NCI-H1092 (cell line): ENCODE data around the gene CCDC178.
"Not testable (repeated sequence)": the region's sequence is repeated elsewhere in the genome, so short reads cannot be mapped to it uniquely, and the experiment has no call there.

Experiments used
- DNase-seq: peaks from one replicate; lab custom pipeline; 2025; lab: John Stamatoyannopoulos, UW

Gene CCDC178

DNA sequence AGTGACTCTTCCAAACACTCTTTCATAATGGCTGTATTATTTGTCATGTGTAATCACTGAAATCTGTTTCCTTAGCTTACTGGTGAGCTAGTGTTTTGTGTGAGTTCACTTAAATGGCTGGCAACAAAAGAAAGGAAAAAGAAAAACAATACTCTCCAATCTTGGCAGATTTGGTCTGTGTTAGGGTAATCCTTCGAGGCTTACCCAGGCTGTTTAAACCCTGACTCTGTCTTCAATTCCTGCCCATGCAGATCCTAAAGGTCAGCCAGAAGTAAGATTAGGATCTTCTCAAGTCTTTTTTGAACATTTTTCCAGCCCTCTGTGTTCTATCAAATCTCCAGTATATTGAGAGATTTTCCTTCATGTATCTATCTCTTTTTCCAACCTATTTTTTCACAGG, 85.3 kb downstream of the CCDC178 start:
- DNase-seq = no peak

DNA sequence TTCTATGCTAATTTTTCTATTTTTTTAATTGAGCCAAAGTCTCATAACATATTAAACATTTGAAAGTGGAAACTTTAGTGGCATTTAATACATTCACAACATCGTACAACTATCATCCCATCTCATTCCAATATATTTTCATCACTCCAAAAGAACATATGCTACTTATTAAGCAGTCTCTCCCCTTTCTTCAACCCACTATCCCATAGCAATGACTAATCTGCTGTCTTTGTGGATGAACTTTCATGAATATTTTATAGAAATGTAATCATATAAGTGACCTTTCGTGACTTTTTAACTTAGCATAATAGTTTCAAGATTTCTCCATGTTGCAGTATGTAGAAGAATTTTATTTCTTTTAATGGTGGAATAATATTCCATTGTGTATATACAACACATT, 90.3 kb downstream of the CCDC178 start:
- DNase-seq = no peak

DNA sequence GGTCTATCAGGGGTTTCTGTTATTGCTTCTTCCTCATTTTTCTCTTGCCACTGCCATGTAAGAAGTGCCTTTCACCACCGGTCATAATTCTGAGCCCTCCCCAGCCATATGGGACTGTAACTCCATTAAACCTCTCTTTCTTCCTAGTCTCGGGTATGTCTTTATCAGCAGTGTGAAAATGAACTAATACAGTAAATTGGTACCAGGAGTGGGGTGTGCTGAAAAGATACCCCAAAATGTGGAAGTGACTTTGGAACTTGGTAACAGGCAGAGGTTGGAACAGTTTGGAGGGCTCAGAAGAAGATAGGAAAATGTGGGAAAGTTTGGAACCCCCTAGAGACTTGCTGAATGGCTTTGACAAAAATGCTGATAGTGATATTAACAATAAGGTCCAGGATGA, 100.8 kb downstream of the CCDC178 start:
- DNase-seq = not testable (repeated sequence)

DNA sequence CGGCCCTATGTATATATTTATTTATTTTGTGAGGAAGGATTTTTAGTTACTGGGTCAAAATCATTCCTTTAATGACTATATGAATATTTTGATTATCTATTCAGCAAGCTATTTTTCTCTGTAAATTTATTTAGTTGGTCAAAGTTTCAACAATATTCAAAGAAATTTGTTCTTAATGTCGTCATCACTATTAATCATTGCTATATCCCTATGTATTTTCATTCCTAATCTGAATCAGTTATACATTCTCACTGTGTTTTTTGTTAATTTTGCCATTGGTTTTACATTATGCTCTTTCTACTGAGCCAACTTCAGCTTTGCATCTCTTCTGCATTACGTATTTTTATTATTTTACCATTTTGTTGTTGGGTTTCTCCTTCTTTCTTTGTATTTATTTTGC, 105.7 kb downstream of the CCDC178 start:
- no peak for DNase-seq

DNA sequence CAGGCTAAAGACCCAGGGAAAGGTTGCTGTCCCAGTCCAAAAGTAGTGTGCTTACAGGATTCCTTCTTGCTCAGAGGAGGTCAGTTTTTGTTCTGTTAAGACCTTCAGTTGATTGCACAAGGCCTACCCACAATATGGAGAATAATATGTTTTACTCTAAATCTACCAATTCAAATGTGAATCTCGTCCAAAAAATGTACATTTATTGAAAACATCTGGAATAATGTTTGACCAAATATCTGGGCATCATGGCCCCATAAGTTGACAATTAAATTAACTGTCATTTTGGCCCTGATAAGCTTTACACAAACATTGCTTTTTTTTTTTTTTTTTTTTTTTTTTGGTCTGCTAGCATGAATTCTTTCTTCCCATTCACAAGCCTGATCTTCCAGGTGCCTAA, 109.8 kb downstream of the CCDC178 start:
- DNase-seq = no peak

DNA sequence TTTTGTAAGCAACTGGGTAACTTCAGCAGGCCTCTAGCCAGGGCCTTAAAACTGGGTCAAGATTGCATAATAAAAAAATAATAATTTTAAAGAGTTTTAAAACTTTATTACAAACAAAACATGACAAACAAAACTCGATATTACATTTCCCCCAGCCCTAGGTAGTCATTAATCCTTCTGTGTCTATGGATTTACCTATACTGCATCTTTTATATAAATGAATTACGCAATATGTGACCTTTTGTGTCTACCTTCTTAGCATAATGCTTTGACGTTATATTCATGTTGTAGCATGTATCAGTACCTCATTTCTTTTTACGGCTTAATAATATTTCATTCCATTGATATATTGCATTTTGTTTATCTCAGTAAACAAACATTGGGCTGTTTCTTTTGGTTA, 113.5 kb downstream of the CCDC178 start:
- no peak for DNase-seq

DNA sequence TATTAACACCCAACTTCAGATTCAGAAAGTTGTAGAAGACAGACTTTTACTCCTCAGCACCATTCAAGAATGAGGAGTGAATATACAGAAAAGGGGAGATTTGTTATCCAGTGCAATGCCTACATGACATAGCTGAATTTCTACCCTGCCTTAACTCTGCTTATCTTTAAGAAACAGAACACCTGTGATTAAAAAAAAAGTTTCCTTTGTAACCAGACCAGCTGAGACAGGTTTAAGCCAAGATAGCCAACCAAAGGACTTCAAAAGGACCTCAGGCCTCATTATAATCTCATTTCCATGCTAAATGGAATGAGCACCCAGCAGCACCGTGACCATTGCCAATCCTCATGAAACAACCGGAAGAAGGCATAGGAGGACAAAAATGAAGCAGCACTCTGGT, 122.9 kb downstream of the CCDC178 start:
- DNase-seq = no peak

DNA sequence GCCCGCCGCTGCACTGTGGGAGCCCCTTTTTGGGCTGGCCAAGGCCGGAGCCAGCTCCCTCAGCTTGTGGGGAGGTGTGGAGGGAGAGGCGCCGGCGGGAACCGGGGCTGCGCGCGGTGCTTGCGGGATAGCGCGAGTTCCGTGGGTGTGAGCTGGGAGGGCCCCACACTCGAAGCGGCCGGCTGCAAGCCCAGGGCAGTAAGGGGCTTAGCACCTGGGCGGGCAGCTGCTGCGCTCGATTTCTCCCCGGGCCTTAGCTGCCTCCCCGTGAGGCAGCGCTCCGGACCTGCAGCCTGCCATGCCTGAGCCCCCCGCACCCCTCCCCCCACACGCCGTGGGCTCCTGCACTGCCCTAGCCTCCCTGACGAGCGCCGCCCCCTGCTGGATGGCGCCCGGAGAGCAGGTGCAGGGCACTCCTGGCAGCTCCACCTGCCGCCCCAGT, 124.4 kb downstream of the CCDC178 start:
- DNase-seq = no peak

DNA sequence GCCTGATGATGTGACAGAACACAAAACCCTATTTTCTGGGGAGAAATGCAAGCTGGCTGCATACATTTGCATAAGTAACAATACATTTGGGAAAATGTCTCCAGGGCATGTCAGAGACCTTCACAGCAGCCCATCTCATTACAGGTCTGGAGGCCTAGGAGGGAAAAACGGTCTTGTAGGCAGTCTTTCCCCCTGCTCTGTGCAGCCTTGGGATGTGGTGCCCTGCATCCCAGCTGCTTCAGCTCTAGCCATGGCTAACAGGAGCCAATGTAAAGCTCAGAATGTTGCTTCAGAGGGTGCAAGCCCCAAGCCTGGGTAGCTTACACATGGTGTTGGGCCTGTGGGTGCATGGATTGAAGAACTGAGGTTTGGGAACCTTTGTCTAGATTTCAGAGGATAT, 133.0 kb downstream of the CCDC178 start:
- no peak for DNase-seq

DNA sequence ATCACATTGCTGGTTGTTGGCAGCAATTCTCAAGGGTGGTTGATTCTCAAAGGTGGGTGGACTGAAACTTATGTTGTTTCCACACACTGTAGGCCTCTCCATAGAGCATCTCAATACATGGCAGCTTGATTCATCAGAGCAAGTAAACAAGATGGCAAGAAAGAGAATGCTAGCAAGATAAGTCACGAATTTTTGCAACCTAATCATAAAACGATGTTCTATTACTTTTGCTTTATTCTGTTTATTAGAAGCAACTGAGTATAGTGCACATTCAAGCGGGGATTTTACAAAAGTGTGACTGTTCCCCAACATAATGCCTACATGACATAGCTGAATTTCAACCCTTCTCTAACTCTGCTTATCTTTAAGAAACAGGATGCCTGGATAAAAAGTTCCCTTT, 136.2 kb downstream of the CCDC178 start:
- no peak for DNase-seq

DNA sequence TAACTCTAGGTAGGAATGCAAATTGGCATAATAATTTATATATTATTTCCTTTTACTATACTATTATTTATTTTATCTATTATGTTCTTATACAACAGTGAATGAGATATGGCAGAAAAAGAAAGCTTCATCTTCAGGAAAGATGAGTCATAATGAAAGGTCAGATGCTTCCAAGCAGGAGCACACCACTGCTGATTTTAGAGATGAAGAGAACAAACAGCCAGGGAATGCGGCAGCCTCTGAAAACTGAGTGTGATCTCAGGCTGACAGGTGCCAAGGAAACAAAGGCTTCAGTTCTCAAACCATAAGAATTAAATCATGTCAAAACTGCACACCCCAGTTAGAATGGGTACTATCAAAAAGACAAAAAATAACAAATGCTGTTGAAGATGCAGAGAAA, 149.0 kb downstream of the CCDC178 start:
- DNase-seq = no peak

DNA sequence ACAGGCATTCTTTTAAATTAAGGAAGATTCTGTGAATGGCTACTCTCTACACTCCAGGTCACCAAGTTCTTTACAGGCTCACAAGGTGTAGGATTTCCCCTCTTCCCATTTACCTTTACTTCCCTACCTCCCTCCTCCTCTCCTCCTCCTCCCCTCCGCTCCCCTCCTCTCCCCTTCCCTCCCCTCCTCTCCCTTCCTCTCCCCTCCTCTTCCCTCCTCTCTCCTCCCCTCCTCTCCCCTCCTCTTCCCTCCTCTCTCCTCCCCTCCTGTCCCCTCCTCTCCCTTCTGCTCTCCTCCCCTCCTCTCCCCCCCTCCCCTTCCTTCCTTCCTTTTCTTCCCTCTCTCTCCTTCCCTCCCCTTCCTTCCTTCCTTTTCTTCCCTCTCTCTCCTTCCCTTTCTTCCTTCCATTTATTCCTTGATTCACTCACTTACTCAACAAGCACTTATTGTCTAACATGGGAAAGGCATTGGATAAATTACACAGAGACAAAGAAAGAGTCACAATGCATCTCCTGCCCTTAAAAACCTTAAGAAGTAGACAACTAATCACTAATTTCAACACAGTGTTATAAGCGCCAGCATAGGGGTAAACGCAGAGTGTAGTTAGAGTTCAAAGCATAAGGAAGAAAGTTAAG, 152.3 kb downstream of the CCDC178 start:
- no peak for DNase-seq

DNA sequence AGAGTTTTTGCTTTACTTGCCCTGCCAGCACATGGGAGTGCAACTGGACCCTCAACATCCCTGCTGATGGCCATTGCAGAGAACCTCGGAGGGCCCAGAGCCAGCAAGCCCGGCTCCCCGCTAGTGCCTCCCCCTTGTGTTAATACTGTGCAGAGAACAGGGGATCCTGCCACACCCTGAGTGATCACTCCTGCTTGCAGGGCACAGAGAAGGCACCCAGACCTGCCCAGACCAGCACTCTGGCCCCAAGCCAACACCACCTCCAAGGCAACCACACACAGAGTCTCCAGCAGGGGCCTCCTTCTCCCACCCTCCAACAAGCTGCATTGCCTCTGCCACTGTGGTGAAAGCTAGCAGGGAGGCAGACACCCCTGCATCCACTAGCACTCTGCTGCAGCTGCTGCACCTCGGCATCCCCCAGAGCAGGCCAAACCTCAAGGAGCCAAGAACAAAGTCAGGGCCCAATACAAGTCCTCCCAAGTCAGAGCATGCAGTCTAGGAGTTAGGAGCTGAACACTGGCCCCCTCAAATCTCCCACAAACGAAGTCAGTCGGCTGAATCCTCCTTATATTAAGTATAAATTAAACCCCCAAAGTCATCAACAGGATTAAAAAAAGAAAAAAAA, 157.7 kb downstream of the CCDC178 start:
- no peak for DNase-seq

DNA sequence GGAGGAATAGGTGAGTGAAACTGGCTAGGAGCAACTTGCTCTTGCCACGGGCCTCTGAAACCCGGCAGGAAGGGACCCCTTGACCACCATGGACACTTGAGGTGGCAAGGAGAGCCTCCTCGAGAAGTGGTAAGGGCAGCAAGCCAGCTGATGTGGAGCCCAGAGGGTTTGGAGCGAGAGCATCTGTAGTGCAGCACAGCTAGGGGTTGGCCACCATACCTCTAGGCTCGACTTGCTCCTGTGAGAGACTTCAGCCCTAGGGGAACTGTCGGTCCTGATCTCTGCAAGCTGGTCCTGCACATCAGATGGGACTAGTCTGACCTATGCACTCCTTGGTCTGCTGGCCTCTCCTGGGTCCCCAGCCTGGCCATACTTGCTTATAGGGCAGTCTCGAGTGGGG, 158.4 kb downstream of the CCDC178 start:
- no peak for DNase-seq

DNA sequence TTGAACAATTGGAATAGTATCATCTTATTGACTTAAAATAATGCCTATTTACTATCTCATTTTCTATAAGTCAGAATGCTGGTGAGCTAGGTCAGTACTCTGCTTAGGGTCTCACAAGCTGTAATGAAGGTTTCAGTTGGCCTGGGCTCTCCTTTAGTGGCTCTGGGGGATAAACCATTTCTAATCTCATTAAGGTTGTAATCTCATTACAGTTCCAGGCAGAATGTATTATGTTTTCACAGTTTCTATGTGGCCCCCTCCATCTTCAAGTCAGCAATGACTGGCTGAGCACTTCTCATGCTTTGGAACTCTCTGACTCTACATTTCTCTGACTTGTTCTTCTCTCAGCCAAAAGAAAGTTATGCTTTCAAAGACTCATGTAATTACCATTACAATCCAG, 163.1 kb downstream of the CCDC178 start:
- no peak for DNase-seq

DNA sequence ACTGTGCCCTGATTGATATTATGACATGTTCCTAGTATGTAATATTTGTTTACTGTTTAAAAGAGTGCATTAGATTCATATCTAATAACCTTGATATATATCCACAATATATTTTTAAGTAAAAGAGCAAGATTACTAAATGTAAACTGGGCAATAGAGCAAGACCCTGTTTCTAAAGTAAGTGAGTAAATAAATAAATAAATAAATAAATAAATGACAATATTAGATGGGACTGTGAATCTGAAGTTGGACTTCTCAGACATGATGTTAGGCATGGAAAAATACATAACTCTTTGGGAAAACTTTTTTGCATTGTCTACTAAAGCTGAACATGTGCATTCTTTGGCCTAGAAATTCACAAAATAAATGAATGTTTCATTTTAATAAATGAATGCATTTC, 164.7 kb downstream of the CCDC178 start:
- DNase-seq = no peak

DNA sequence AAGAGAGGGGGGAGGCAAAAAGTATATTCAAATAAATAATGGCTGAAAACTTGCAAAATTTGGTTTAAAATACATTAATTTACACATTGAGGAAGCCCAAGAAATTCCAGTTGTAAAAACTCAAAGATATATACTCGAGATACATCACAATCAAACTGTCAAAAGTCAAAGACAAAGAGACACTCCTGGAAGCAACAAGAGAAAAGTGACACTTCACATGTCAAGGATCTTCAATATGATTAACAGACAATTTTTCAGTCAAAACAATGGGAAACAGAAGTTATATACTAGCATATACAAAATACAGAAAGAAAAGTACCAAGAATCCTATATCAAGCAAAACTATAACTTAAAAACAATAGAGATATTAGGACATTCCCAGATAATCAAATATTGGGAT, 170.2 kb downstream of the CCDC178 start:
- no peak for DNase-seq

DNA sequence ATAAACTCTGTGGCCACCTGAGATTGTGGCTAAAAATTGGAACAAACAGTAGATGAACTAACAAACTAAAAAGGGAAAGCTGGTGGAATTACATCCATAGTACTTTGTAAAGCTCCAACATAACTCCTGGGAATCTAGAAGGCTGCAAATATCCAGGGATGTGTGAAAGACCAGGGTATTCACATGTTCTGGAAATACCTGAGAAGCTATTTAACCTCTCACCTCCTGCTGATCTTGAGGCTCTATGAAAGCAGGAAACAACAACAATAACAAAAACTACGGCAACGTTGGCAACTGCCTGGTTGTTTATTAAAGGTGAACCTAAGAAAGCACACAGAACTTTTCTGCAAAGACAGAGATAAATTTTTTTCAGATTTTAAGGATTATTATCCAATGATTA, 171.3 kb downstream of the CCDC178 start:
- DNase-seq = no peak

DNA sequence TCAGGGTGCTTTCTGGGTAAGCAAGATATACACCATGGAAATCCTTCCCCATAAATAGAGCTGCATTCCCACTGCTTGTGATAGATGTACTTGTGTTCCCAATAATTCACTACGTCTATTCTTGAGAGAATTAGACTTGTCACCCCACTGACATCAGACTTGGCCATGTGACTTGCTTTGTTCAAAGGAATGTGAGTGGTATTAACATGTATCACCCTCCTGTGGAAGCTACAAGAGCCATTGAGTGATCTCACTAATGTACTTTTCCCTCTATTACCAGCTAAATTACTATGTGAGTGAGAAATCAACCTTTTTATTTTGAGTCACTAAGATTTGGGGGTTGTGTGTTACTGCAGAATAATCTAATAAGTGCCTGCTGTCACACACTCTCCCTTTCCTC, 176.0 kb downstream of the CCDC178 start:
- no peak for DNase-seq

DNA sequence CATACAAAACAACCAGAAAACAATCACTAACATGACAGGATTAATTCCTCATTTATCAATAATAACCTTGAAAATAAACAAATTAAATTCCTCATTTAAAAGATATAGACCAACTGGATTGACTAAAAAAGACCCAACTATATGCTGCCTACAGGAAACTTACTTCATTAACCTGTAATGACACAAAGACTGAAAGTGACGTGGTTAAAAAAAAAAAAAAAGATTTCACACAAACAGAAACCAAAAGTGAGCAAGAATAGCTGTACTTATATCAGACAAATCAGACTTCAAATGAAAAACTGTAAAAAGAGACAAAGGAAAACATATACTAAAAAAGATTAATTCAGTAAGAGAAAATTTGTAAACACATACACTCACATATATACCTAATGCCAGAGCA, 201.2 kb downstream of the CCDC178 start:
- DNase-seq = no peak

DNA sequence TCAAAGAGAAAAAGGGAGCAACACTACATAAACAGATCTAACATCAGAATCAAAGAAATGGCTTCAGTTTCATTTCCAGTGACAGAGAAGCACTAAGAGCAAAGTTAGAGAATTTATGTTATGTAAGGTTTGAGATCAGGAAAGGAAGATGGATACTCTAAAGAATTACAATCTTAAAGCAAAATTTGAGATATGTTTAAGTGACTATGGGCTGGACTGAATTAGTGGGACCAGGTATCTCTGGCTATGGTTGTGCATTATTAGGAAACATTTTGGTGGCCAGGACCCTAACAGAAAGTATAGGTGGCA, 208.2 kb downstream of the CCDC178 start:
- no peak for DNase-seq

DNA sequence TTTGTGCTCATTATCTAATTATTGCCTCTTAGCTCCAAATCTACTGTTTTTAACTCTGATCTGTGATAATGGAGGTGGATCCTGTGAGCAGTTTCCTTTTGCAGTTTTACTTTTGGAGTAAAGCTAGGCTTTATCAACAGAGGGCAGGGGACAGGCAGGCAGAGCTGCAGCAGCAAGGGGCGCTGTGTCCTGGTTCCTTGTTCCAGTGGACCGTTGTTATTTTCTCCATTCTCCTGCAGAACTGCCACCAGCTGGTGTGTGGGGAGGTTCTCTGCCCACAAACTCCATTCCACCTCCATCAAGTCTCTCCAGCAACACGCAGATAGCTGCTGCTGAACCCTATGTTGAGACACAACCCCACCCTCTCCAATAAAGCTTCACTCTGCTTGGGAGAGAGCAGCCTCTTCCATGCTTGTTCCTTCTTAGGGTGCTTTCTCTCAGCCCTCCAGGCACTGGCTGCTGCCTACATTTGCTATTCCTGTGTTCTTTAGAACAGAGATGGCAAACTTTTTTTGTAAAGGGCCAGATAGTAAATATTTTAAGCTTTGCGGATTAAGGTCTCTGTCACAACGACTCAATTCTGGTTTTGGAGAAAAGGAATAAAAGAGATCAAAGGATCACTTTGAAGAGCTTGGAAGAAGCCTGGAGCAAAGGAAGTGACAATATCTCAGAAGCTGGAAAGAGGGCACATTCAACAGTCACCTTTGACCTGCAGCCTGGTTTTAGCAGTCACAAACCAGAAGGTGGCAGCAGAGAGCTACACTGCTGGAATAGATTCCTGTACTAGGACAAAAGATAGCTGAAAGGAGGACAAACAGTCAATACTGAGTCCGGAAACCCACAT, 208.8 kb downstream of the CCDC178 start:
- DNase-seq = peak; percentile 89

DNA sequence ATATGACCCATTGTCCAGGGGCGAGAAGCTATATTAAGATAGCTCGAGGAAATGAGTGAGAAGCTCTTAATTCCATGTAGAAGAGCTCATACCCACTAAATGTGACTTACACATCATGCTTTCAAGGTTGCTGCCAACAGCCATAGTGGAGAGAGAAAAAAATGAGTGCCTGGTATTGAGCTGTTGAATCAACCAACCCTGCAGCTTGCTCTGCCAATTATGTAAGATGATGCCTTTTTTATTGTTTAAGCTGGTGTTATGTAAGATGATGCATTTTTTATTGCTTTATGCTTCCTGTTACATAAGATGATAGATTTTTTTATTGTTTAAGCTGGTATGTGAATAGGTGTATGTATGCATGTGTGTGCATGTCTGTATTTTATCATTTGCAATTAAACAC, 228.2 kb downstream of the CCDC178 start:
- peak; percentile 77 for DNase-seq
